Smooth muscle cell (in vitro differentiated cells): ENCODE results near the gene MRPS16. TPM values are rescaled to one million over a fixed set of nuclear protein-coding genes. Genes with fewer than 3 reads are reported as not detected.

ENCODE experiments used
- DNase-seq: peaks from one replicate; lab custom pipeline; 2025; ENCODE audit not compliant: unreplicated experiment; lab: John Stamatoyannopoulos, UW
- H2AFZ ChIP-seq: fragments of 200-600 bp; sonication (generic); 2 replicates; pipeline ENCODE4 v1.6.0; 2016; ENCODE audit warnings: antibody characterized with exemption, low read depth, mild to moderate bottlenecking
- H3F3A ChIP-seq: fragments of 200-600 bp; sonication (generic); 2 replicates; pipeline ENCODE4 v1.6.0; 2017; ENCODE audit warnings: antibody characterized with exemption, low read depth
- H3K27ac ChIP-seq: fragments of 200-600 bp; sonication (generic); 2 replicates; pipeline ENCODE4 v1.5.1; 2016; ENCODE audit warnings: low read depth, mild to moderate bottlenecking
- H3K27me3 ChIP-seq: fragments of 200-600 bp; sonication (generic); 2 replicates; pipeline ENCODE4 v1.6.1; 2016; ENCODE audit warnings: low read depth, mild to moderate bottlenecking
- H3K36me3 ChIP-seq: fragments of 200-600 bp; sonication (generic); 2 replicates; pipeline ENCODE4 v1.5.1; 2016; ENCODE audit warnings: low read depth
- H3K4me1 ChIP-seq: fragments of 200-600 bp; sonication (generic); 2 replicates; pipeline ENCODE4 v1.5.1; 2016; ENCODE audit warnings: low read depth
- H3K4me2 ChIP-seq: fragments of 200-600 bp; sonication (generic); 2 replicates; pipeline ENCODE4 v1.6.0; 2016; ENCODE audit warnings: mild to moderate bottlenecking
- H3K4me3 ChIP-seq: fragments of 200-600 bp; sonication (generic); 2 replicates; pipeline ENCODE4 v1.5.1; 2016; ENCODE audit warnings: mild to moderate bottlenecking
- H3K79me2 ChIP-seq: fragments of 200-600 bp; sonication (generic); 2 replicates; pipeline ENCODE4 v1.6.0; 2016; ENCODE audit warnings: low read depth, mild to moderate bottlenecking
- H3K9ac ChIP-seq: fragments of 200-600 bp; sonication (generic); 2 replicates; pipeline ENCODE4 v1.6.0; 2016; ENCODE audit warnings: low read depth
- H3K9me3 ChIP-seq: fragments of 200-600 bp; sonication (generic); replicated peaks from 2 replicates; pipeline ENCODE4 v1.5.1; 2016; ENCODE audit warnings: low read depth
- H4K20me1 ChIP-seq: fragments of 200-600 bp; sonication (generic); 2 replicates; pipeline ENCODE4 v1.6.0; 2016; ENCODE audit warnings: low read depth
- CTCF ChIP-seq: fragments of 200-600 bp; sonication (generic); IDR thresholded peaks from 2 replicates; pipeline ENCODE4 v1.5.1; 2017; ENCODE audit warnings: borderline replicate concordance, mild to moderate bottlenecking, antibody characterized with exemption; ENCODE audit not compliant: insufficient read depth, poor library complexity, severe bottlenecking
- WGBS: methylation state at CpG from one replicate; pipeline ENCODE4 v1.1.7; 2016; ENCODE audit warnings: low lambda C conversion rate; 5-methylcytosine and 5-hydroxymethylcytosine counted together
- polyA plus RNA-seq: library from polyadenylated mRNA; unstranded; fragments of >200 nt; fragmentation: Nextera tagmentation; extraction: Ambion mirVana; gene quantifications from 2 replicates; pipeline ENCODE4 v1.2.1, GENCODE V29; 2016
- total RNA-seq: library from RNA; depleted of rRNA; stranded (reverse); fragments of >200 nt; gene quantifications from 2 replicates; pipeline ENCODE4 v1.2.3, GENCODE V29; 2014

Gene MRPS16
- total and polyA plus RNA-seq, 2 experiments from 2014 or later, result 37.4 to 82.6 TPM

- H3K9ac ChIP-seq, result peak overlapping the region; percentile 92
- H3K9me3 ChIP-seq, result no peaks in the 10 kb centered on the region
- peak overlapping the region; percentile 94 for H2AFZ ChIP-seq
- H3K4me1 ChIP-seq, result peaks cover 16% of the 10 kb centered on the region
- no peaks in the 10 kb centered on the region for H3K27me3 ChIP-seq
- no peaks in the 10 kb centered on the region for H3K36me3 ChIP-seq
- WGBS, result 3% methylated on average over 4 of the region's 4 CpGs
- no peak for DNase-seq
- H3K27ac ChIP-seq, result peak overlapping the region; percentile 92
- H3K4me2 ChIP-seq, result peak overlapping the region; percentile 97
- no peaks in the 10 kb centered on the region for H4K20me1 ChIP-seq
- H3K4me3 ChIP-seq, result peak overlapping the region; percentile 70
- no peak for TF ChIP-seq CTCF
- H3F3A ChIP-seq, result peaks cover 18% of the 10 kb centered on the region
- peaks cover 40% of the 10 kb centered on the region for H3K79me2 ChIP-seq
Observed at GRCh38 chr10:73253225-73253555, 746 bp upstream of the MRPS16 start.

- WGBS, result 18% methylated on average over 23 of the region's 23 CpGs
- no peak for DNase-seq
- H3K79me2 ChIP-seq, result peaks cover 40% of the 10 kb centered on the region
Observed at GRCh38 chr10:73251683-73252444, 580 bp downstream of the MRPS16 start.

GRCh38 chr10:73248259-73248724 lies 4.2 kb downstream of the MRPS16 start:
- H4K20me1 ChIP-seq, result no peaks in the 10 kb centered on the region
- DNase-seq, result no peak
- TF ChIP-seq CTCF, result no peak
- H3K4me3 ChIP-seq, result no peak overlapping the region
- no peak overlapping the region for H2AFZ ChIP-seq
- no peaks in the 10 kb centered on the region for H3K36me3 ChIP-seq
- H3K9ac ChIP-seq, result no peak overlapping the region
- peak overlapping the region; percentile 72 for H3K27ac ChIP-seq
- no peaks in the 10 kb centered on the region for H3K27me3 ChIP-seq
- H3K4me2 ChIP-seq, result no peak overlapping the region
- H3K9me3 ChIP-seq, result no peaks in the 10 kb centered on the region
- peaks cover 33% of the 10 kb centered on the region for H3K4me1 ChIP-seq
- H3K79me2 ChIP-seq, result peaks cover 61% of the 10 kb centered on the region
- 81% methylated on average over 5 of the region's 5 CpGs for WGBS
- H3F3A ChIP-seq, result peaks cover 30% of the 10 kb centered on the region

More at GRCh38 chr10:73251683-73252444, 580 bp downstream of the MRPS16 start:
- peak overlapping the region; percentile 92 for H3K9ac ChIP-seq
- peaks cover 22% of the 10 kb centered on the region for H3F3A ChIP-seq
- no peaks in the 10 kb centered on the region for H3K27me3 ChIP-seq
- peak overlapping the region; percentile 97 for H3K4me2 ChIP-seq
- no peaks in the 10 kb centered on the region for H3K36me3 ChIP-seq
- H3K4me1 ChIP-seq, result peaks cover 23% of the 10 kb centered on the region
- peak overlapping the region; percentile 94 for H2AFZ ChIP-seq
- no peaks in the 10 kb centered on the region for H3K9me3 ChIP-seq
- H4K20me1 ChIP-seq, result no peaks in the 10 kb centered on the region
- H3K4me3 ChIP-seq, result peak overlapping the region; percentile 70
- TF ChIP-seq CTCF, result no peak
- peak overlapping the region; percentile 92 for H3K27ac ChIP-seq
